Jurkat, Clone E6-1 (cell line): ENCODE results near the gene SEMA7A.
A peak's percentile ranks its signal among the peaks of the same experiment; 100 is the strongest.

Experiments used
- DNase-seq: peaks from one replicate; pipeline ENCODE4 v3.0.0-alpha.2; 2011; ENCODE audit warnings: low read depth, low spot score
- H3K4me3 ChIP-seq: 2 replicates; pipeline ENCODE4 v1.5.1; 2011; ENCODE audit warnings: mild to moderate bottlenecking, low read length, control low read depth, moderate library complexity

The SEMA7A gene

DNA sequence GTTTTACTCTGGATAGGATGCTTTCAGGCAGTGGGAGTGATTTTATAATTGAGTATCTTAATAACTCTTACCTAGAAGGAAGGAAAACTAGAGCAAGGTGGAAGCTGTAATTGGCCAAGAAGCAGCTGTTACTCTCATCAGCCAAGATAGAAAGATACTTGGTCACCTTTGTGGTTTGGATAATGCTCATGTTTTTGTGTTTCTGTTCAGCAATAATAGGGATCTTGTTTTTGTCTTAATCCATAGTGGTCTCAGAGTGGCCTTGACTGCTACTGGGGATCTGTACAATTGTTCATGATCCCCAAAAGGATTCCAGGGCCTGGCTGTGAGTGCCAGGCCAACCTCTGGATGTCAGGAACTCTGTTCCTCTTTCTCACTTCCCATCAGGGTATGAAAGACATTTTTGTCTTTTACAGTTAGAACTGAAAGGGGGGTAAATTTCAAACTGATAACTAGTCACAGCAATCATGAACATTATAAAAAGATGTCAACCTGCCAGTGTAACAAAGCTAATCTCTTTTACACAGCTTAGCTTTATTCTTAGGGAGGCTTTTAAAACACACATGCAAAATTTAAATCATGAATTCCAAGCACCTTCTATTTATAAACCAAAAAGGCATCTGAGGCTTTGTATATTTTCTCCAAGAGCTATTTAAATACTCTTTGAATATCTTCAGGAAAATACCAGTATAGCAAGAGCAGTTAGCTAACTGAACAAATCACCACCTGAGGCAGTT is 21.2 kb upstream of the SEMA7A start:
- no peak for DNase-seq
- no peak overlapping the region for H3K4me3 ChIP-seq

- DNase-seq = peak; percentile 47
- no peak overlapping the region for H3K4me3 ChIP-seq
Measured at GRCh38 chr15:74453925-74454763, 20.4 kb upstream of the SEMA7A start.

- H3K4me3 ChIP-seq = no peak overlapping the region
- DNase-seq = no peak
Measured at GRCh38 chr15:74451861-74452835, 18.4 kb upstream of the SEMA7A start.

DNA sequence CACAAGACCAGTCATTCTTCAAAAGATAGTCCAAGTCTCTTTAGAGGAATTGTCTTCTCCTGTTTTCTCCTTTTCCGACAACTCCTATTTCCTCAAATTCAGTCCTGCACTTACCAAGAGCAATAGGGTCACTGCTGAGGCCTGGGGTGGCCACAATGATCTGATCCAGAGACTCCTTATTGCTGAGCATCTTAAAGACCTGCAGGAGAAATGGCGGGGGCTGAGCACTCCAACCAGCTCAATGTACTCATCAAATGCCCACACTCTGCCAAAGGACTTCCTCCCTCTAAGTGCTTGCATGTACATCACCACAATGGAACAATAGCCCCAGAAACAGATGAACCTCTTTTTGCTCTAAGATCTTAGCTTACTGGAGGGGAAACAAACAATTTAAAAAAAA is 17.6 kb upstream of the SEMA7A start:
- H3K4me3 ChIP-seq = no peak overlapping the region
- no peak for DNase-seq

GRCh38 chr15:74449643-74450205 is 16.0 kb upstream of the SEMA7A start:
- H3K4me3 ChIP-seq = no peak overlapping the region
- DNase-seq = no peak

GRCh38 chr15:74449095-74449494 is 15.3 kb upstream of the SEMA7A start:
- no peak overlapping the region for H3K4me3 ChIP-seq
- no peak for DNase-seq

- no peak for DNase-seq
- H3K4me3 ChIP-seq = no peak overlapping the region
Measured at GRCh38 chr15:74445816-74446763, 12.3 kb upstream of the SEMA7A start.

GRCh38 chr15:74444106-74445062 is 10.6 kb upstream of the SEMA7A start:
- no peak for DNase-seq
- no peak overlapping the region for H3K4me3 ChIP-seq

- no peak for DNase-seq
- no peak overlapping the region for H3K4me3 ChIP-seq
Measured at GRCh38 chr15:74443100-74443909, 9.5 kb upstream of the SEMA7A start.

- no peak overlapping the region for H3K4me3 ChIP-seq
- no peak for DNase-seq
Measured at GRCh38 chr15:74442604-74443003, 8.8 kb upstream of the SEMA7A start.

DNA sequence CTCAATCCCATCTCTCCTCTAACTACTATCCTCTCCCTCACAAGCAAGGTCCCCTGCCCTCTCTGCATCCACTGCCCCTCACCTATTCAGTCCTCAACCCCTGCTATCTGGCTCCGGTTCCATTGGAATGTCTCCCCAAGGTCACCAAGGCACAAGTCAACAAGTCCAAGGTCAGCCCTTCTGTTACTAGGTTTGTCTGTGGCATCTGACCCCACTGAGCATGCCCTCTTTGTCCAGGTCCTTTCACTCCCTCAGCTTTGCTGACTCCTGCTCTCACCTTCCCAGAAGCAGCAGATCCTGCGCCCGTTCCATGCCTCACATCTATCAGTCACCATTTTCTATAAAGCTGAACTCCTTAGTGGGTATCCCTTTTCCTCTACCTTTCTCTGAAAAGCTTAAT is 8.3 kb upstream of the SEMA7A start:
- DNase-seq = no peak

DNA sequence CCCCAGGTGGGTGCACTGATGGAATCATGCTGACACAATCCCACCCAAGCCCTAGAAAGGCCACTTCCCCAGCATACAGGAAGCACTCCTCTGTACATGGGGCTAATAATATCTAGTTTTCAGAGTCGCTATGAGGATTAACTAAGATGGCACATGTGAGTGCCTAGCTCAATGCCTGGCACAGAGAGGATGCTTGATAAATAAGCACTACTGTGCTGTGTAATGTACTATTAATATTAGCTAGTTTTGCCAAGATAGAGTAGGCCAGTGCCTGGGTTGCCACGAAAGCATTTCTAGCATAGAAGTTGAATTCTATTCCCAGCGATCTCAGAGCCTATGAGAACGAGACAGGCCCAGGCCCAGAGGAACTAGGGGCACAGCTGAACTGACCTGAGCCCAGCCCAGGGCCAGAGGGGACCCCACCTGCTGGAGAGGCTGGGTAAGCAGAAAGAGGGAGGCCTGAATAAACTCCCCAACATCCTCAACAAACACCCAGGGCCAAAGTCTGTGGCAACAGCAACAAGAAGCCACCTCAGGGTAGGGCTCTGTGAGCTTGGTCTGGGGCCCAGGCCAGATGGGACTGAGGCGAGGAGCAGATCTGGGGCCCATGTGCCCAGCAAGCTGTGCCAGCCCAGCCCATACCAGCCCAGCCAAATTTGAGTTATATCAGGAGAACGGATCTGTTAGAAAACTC is 7.6 kb upstream of the SEMA7A start:
- H3K4me3 ChIP-seq = no peak overlapping the region
- DNase-seq = no peak

More for the DNA sequence above, 8.3 kb upstream of the SEMA7A start:
- no peak overlapping the region for H3K4me3 ChIP-seq

DNA sequence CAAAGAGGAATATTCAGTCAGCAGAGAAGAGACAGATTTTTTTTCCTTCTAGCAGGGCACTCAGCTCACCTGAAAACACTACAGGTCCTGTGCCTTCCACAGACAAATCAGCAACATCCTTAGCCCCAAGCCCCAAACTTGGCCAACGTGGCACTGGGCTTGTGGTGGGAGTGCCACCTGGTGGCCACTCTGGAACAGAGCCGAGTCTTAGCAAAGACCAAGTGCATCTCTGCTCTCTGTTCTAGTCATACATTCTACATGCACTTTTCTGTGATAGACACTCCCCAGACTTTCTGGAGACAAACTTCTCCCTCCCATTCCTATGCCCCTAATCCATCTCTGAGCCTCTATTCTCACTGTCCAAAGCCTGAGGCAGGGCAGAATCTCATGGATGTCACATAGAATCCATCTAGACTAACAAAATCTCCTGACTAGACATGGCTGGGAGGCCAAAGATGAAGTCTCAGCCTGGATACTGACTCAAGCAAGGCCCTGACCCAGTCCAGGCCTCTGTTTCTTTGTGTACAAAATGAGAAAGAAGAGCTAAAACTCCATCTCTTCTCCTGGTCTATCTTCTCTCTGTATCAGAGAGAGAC is 5.1 kb upstream of the SEMA7A start:
- no peak overlapping the region for H3K4me3 ChIP-seq
- peak; percentile 79 for DNase-seq

DNA sequence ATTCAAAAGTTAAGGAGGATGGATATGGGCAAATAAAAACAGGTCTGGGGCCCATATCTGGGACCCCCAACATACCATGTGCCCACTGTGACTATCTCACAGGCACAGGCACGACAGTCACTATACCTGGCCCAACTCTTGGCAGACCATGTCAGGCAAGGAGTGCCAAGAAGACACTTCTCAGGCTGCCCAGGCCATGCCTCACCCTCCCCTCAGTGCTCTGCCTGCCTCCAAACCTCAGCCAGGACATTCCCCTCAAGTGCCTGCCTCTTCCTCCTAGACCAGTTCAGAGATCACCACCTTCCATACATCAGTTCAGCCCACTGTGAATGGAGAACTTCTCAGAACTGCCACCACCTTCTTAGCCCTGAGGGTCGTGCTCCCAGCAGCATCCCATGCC is 4.4 kb upstream of the SEMA7A start:
- H3K4me3 ChIP-seq = no peak overlapping the region
- DNase-seq = no peak
